HG03135 (cell line): Measurements from ENCODE around the gene HNRNPUL2.

Experiments used
- ATAC-seq: cut with Tn5 transposase; IDR thresholded peaks from one replicate; pipeline ENCODE4 v1.9.1; 2021; ENCODE audit warnings: mild to moderate bottlenecking, moderate library complexity; ENCODE audit not compliant: unreplicated experiment

Gene HNRNPUL2

DNA sequence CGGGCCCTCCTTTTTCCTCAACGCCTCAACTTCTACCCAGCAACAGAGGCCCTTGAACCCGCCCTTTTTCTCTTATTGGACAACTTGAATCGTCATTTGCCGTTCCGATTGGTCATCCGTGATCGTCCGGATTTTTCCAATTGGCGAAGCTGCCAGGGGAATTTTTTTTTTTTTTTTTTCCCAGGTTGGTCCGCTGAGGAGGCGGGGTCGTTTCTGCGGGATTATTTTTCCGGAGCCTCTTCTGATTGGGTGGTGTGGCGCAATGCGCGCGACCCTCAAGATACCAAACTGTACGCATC lies 564 bp upstream of the HNRNPUL2 start:
- peak; percentile 52 for ATAC-seq

DNA sequence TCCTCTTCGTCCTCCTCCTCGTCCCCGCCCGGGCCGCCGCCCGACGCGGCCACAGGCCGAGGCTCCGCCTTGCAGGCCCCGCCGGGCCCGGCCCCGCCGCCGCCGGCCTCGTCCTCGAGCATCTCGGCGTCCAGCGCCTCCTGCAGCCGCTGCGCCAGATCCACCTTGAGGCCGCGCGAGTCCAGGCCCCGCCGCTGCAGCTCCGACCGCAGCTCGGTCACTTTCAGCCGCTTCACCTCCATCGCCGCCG lies 417 bp downstream of the HNRNPUL2 start:
- no peak for ATAC-seq

DNA sequence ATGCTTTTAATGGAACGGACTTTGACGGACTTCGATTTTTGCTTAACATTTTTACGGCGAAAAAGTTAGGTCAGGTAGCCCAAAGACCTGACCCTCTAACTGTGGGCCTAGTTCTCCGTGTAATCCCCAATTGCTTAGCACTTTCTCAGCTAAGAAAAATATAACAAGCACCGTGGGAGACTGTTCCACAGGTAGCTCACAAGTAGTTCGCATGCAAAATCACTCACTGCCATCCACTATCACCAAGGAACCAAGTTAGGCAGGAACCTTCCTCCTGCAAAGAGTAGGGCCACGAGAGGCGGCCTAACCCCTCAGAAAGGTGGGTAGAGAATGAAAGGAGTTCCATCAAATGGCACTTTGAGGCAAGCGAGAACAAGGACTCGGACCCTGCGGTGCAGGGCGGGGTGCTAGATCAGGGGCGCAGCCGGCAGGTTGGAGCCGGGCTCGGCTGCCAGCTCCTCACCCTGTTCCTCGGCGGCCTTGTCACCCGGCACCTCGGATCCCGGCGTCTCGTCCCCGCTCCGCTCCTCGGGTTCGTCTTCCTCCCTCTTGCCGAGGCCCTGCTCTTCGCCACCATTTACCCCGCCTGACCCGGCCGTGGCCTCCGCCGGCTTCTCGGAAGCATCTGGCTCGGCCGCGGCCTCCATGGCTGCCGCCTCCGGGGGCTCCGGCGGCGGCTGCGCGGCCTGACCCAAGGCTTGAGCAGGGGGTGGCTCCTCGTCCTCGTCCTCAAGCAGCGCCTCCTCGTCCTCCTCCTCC lies 922 bp downstream of the HNRNPUL2 start:
- ATAC-seq: no peak

DNA sequence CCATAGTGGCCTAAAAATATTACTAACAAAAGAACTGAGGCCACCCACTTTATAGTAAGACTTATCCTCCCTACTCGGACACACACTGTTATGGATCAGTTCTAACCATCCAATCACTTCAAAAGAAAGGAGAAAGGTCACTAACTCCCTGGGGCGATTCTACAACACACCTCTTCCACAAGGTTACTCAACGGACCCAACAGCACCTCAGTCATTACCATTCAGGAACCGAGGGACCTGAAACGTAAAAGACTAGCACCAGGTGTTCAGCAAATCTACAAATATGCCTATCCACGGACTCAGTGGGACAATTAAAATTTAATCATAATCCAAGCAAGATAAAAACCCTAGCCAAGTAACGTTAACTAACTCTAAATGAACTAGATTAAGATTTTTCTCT lies 1.6 kb downstream of the HNRNPUL2 start:
- ATAC-seq: no peak

DNA sequence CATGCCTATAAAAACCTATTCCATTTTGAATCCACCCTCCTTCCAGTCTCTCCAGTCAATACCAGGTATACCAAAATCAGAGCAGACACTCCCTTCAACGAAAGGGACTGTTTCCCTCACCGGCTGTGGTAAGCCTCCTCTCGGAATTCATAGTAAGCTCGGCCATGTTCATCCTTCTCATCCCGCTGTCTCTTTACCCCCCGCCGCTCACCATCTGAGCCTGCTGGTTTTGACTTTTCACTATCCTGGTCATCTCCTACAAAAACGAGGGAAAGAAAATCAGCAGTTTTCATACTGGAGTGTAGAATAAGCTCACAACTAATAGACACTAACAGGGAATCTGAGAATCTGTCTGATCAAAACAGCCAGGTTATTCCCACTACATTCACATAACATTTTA lies 3.1 kb downstream of the HNRNPUL2 start:
- no peak for ATAC-seq

DNA sequence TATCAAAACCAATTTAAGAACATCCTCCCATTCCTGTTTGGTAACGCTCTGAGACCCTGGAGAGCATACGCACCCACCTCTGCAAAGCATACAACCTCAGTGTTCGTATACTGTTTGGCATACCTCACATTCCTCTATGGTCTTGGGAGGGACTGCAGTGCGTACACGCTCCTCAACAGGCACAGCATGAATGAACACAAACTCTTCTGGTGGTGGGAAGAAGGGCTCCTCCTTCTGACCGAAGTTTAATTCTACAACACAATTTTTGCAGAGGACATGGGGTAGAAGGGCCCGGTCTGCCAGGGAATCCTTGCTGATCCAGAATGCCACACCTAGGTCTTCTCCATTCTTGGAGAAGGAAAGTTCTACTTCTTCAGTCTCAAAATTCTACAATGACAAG lies 5.3 kb downstream of the HNRNPUL2 start:
- no peak for ATAC-seq

DNA sequence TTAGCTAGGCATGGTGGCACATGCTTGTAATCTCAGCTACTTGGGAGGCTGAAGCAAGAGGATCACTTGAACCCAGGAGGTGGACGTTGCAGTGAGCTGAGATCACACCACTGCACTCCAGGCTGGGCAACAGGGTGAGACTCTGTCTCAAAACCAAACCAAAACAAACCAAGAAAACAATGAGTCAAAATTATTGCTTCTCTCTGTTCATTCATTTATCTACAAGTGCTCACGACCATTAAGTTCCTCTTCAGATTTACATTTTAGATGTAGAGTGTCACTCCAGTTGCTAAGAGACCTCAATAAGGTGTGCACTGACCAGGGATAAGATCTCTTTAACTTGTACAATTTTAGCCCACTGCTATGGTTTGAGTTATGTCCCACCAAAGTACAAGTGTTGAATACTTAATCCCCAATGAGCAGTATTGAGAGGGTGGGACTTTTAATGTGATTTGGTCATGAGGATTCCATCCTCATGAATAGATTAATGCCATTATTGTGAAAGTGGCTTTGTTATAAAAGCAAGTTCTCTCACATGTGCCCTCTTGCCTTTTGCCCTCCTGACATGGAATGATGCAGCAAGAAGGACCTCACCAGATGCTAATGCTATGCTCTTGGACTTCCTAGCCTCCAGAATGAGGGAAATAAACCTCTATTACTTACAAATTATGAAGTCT lies 7.8 kb downstream of the HNRNPUL2 start:
- ATAC-seq: no peak

DNA sequence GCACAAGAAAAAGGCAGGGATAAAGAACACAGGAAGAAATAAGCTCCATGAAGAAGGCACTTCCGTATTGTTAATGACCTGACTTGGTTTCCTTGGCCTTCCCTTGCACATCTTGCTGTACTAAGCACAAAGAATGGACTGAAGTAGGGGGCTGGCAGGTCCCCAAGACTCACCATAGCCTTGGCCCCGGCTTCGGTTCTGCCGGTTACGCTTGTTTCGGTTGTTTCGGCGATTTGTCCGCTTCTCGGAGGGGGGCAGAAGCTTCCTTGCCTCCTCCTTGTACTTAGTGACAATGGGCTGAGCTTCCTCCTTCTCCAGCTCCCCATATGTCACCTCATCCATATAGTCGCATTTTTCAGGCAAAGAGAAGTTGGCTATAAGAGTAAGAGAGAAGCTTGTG lies 10.4 kb downstream of the HNRNPUL2 start:
- ATAC-seq: no peak

DNA sequence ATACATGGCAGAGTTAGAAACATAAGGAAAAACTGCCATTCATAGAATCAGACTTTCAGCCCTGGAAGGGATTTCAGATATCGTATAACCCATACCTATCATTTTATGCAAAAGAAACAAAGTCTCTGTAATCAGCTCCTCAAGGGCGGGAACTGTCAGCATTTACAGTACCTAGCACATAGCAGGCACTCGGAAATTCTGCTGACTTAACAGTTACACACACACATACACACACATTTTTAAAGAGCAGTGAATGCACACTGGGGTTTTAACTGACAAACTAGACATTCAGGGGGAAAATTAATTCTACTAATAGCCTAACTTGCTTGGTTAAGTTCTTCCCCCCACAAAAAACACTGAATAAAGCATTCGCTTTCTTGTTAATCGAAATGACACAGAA lies 11.1 kb downstream of the HNRNPUL2 start:
- ATAC-seq: no peak

DNA sequence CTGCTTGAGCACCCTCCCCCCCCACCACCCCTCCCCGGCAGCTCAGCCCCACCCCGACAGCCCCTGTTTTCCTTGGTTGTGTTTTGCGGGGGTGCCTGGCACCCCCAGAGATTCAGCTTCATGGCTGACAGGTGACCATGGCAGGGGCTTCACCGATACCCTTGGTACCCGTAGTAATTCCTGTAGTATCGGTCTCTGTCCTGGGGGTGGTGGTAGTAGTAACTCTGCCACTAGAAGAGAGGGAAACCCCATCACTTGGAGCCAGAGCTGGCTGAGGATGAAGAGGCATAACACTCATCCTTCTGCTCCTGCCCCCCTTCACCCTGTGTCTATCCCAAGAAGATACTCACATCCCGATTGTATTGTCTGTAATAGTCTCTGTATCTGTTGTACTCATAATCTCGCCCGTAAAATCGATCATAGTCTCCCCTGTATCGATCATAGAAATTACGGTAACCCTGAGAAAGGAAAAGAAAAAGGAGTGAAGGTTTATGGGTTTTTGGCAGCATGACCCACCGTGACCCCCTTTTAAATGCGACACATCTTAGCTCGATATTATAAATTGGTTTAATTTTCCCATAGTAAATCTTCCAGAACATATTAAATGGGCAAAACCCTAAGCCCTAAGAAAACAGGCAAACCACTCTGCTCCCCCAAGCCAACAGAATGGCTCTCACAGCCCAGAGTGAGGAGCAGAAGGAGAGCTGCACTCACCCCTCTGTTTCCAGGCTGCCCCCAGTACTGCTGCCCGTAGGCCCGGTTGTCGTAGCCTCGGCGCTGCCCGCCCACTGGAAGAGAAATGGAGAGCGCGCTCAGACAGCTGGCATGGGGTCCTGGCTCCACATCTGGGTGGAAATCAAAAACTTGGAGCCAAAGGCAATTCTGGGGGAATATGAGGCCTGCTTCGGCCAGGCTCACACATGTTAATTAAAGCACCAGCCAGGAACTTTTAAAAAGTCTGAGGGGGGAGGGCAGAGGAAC lies 11.8 kb downstream of the HNRNPUL2 start:
- ATAC-seq: no peak

DNA sequence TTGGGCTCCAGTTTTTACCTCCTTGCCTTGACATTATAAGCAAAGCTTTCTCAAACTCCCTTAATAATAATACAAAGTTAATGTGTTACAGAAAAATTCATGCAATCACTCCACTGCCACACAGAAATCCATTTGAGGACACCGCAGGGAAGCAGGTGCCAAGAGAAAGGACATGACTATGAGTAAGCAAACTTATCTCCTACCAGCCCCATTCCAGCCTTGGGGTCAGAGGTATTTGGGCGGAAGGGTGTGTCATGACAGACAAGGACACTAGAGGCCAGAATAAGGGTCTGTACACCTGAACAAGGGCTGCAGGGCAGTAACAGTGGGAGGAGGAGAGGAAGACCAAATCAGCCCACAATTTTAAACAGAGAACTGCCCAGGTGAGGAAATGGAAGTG lies 13.9 kb downstream of the HNRNPUL2 start:
- no peak for ATAC-seq

DNA sequence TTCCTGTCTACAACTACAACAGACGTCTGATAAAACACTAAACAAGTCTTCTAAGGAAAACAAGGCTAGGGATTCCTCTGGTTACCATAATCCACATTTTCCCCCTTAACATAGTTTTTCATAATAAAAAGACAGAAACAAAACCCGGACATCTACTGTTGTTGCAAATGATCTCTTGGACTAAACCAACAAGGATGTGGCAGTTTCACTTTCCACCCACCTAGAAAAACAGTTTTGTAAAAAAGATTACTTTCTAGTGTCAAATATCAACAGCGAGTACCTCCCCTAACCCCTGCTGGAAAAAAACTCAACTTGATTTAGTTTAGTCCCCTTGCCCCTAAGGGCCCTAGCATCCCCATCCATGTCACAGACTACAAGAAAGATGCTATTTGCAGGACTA lies 14.4 kb downstream of the HNRNPUL2 start:
- ATAC-seq: no peak

DNA sequence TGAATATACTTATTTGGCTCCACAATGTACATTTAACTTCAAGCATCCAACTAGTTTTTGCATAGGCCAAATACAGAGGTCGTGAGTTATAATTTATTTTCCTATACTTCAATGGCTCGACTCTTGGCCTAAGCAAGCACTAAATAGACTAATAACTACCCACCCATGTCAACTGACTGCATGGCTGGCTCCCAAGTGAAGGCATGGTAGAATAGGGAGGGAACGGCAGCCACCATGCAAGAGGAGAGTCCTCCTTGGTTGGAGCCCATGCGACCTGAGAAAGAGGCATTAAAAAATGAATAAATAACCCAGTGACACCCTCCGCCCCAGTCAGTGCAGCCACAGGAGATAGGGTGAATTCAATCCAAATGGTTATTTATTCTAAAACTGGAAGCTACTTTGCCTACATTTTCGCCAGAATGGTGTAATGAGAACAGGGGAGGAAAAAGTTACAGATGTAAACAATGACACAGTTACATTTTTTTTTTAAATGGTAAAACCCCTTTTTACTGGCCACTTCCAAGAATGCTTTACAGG lies 14.9 kb downstream of the HNRNPUL2 start:
- no peak for ATAC-seq

DNA sequence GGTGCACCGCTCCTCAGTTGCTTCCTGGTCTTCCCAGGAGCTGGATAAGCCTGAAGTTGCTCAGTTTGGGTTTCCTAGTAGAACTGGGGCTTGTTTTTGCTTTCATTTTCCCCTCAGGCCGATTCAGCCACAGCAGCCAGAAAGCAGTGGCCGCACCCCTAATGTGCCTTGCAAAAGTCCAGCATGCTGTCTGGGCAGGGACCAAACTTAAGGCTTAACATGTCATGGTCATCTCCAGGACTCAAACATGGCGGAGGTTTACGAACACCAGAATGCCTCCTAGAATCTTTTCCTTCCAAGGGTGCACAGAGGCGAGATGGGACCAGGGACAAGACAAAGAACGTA lies 17.3 kb downstream of the HNRNPUL2 start:
- peak; percentile 12 for ATAC-seq

DNA sequence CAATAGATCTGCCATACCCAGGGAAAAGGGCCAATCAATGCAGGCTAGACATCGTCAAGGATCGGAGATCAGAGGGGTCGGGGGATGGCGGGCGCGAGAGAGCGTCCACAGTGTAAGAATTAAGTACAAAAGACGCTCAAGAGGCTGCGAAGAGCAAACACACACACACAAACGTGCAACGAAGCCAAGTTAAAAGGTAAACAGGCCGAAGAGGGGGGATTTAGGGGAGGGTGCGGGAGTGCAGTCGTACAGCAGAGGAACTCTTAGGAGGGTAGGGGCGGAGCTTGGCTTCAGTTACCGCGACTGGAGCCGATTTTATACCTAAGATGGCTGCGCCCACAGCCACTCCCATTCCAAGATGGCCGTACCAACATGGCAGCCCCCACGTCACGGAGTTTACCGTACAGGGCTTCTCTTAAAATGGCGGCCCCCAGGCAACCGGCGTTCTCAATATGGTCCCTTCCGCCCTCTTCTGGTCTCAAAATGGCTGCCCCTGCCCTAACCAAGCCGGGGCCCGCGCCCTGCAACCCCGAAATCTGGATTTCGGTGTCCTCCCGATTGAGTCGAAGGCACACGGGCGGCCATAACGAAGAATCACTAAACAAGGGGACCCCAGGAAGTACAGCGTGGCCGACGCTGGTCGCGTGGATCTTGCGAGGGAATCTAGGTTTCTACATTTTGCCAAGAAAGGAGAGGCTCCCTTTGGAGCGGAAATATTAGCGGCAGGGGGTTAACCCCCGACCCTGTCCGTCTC lies 17.8 kb downstream of the HNRNPUL2 start:
- ATAC-seq: peak; percentile 67

DNA sequence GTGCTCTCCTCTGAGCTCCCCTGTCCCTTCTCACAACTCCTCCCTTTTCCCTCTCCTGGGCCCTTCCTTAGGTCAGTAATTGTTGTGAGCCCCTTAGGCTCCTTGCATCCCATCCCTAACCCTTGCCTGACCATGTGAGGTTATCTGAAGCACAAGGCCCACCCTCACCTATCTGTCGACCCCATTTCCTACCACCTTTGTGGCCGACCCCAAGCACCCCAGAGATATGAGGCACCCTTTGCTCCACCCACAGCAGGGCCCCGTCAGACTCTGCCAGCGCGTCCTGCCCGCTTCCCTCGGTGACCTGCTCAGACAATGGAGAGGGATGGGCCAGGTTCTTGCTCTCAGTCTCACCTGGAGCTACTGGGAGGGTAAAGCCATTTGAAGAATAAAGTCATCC lies 18.5 kb downstream of the HNRNPUL2 start:
- no peak for ATAC-seq

DNA sequence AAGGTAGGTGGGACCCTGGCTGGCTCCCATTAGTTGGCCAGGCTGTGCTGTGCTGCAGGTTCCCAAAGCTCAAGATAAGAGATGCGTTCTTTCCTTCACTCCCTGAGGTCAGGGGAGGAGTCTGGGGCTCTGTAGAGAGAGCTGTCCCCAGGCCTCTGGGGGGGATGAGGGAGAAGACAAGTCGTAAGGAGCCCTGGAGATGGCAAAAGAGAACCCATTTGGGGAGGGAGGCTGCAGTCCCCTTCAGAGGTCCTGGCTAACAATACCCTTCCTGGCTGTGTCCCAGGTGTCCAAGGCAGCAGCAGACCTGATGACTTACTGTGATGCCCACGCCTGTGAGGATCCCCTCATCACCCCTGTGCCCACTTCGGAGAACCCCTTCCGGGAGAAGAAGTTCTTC lies 18.9 kb downstream of the HNRNPUL2 start:
- ATAC-seq: no peak

DNA sequence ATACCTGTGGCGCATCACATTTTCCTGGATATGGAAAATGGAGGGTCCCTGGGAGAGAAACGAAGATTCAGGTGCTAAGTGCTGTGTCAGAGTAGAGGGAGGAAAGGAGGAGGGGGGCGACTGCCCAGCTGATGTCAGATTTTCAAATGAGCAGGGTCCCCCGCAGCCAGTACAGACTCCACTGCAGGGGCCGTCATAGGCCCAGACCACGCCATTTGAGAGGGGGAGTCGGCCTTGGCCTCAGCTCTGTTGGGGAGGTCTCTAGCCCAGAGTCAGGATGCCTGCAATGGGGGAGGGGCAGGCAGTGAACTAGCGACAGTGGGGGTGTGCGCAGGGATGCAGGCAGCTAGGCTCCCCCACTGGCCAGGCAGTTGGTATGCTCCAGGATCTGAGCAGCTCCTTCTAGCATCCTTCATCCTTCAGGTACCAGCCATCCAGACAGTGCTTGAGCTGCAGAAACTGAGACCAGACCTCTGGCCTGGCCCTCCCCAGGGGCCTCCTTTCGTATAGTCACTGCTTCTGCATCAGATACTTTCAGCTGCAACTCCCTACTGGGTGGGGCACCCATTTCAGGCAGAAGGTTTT lies 19.9 kb downstream of the HNRNPUL2 start, which contains the start of the genes BSCL2 and GNG3:
Gene BSCL2 (minus strand): TSS at position 148 of the 585 bp plus-strand sequence. CDS start 229 bp downstream, outside the sequence.
Gene GNG3 (plus strand): TSS at position 400 of the 585 bp plus-strand sequence. CDS start 620 bp downstream, outside the sequence.
- no peak for ATAC-seq

DNA sequence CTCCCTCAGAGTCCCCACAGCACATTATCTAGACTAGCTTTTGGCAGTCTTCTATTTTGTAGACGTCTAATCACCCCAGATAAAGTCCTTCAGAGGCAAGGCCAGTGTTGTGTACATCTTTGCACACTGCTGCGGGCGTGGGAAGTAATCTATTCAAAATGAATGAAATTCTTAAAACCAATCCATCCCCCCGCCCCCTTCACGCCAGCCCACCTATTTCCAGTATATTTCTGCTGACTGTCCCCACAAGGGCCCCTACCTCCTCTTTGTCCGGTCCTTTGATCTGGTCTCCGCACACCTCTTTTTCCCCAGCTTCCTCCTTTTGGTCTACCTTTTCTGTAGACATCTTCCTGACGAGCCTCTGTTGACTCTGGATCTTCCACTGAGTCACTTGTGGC lies 20.4 kb downstream of the HNRNPUL2 start:
- ATAC-seq: no peak
